ENCODE results near the gene HNRNPC. TPM values are rescaled to one million over a fixed set of nuclear protein-coding genes. Genes with fewer than 3 reads are reported as not detected.

HNRNPC gene
- total and polyA plus RNA-seq, 2 of the 8 experiments (the other 6 are each of a cell fraction or from before 2014, with no cell fraction given): 781 to 1,207 TPM

DNA sequence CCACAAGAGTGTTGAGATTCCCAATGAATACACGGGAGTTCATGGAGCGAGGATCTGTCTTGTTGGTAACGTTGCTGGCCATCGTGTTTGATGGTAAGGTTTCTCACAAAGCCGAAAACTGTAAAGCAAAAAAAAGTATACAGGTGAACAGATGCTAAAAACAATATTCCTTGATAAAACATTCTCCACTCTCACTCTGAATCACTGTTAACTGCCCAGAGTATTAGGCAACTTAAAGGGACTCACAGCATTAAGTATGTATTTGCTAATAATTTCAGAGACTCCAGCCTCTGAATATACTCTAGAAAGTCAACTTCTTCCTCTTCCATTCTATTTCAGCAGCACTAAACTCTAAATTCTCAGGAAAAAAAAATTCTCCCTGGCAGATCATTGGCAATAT is 35.1 kb downstream of the HNRNPC start:
- H3K4ac ChIP-seq (replicated peaks; ENCODE audit: insufficient read length, low read depth, low read length): no peak overlapping the region
- POLR2A ChIA-PET (ENCODE audit: partially characterized antibody): interaction anchor here (0.7 to 4.3 kb wide), 4 partner anchors 10 to 33 kb away, joined by 3 to 60 read pairs (median 6); no protein-coding TSS in a partner anchor
- TF ChIP-seq SRF (IDR thresholded peaks at IDR 0.05; ENCODE audit: low read depth, low read length) (no peak), RFX5 (IDR thresholded peaks at IDR 0.05; ENCODE audit: borderline replicate concordance, low read depth, low read length) (no peak), TEAD4 (IDR thresholded peaks at IDR 0.05; ENCODE audit: low read depth, low read length) (no peak)

More for the DNA sequence above, 35.1 kb downstream of the HNRNPC start:
- Histone ChIP-seq H3K18ac (ENCODE audit: extremely low read depth, low read length) (no peak overlapping the region), H2BK15ac (ENCODE audit: low read length) (no peak overlapping the region), H4K5ac (ENCODE audit: insufficient read length, low read depth, low read length) (no peak overlapping the region), H3K36me3 (ENCODE audit: control insufficient read depth in 2 of 4, insufficient read depth in 4 of 4, low read length in 3 of 4) (peaks cover 17 to 94% (median 48%) of the 10 kb centered on the region in 4 experiments), H2BK20ac (ENCODE audit: low read length) (no peak overlapping the region), H4K91ac (replicated peaks; ENCODE audit: insufficient read length, low read length) (no peak overlapping the region), H3K9me3 (ENCODE audit: insufficient read depth in 2 of 2, low read depth in 1 of 2, low read length in 1 of 2) (no peaks in the 10 kb centered on the region), H4K8ac (ENCODE audit: extremely low read depth, insufficient read depth, low read length) (no peak overlapping the region), H3K79me1 (ENCODE audit: low read depth, low read length) (no peaks in the 10 kb centered on the region; the same call in 1 of the 2 replicates), H3K4me3 (ENCODE audit: extremely low read depth in 1 of 4, insufficient read depth in 2 of 4, low read depth in 3 of 4, low read length in 4 of 4) (no peak overlapping the region), H2BK5ac (ENCODE audit: low read depth, low read length) (no peak overlapping the region), H3K79me2 (ENCODE audit: control insufficient read depth in 1 of 2, insufficient read depth in 2 of 2, low read length in 2 of 2) (peaks cover 12 to 100% of the 10 kb centered on the region in 2 experiments; a peak in 3 of 4 replicates), H2BK12ac (ENCODE audit: low read depth, low read length) (no peak overlapping the region), H3K4me1 (replicated peaks in 1 of 4; ENCODE audit: control insufficient read depth in 3 of 4, insufficient read depth in 4 of 4, low read length in 3 of 4) (no peaks in the 10 kb centered on the region), H3K23me2 (ENCODE audit: low read depth, low read length) (no peaks in the 10 kb centered on the region), H4K20me1 (replicated peaks in 1 of 2; ENCODE audit: control insufficient read depth in 1 of 2, insufficient read depth in 2 of 2, low read length in 2 of 2) (peaks cover 19 to 26% of the 10 kb centered on the region in 2 experiments), H2AFZ (ENCODE audit: low read length) (no peak overlapping the region), H3K23ac (ENCODE audit: insufficient read length) (no peak overlapping the region), H3K4me2 (ENCODE audit: insufficient read depth in 1 of 2, low read depth in 2 of 2, low read length in 2 of 2) (no peak overlapping the region), H2BK120ac (replicated peaks; ENCODE audit: low read depth, low read length) (no peak overlapping the region), H3K9ac (replicated peaks in 1 of 4; ENCODE audit: extremely low read depth in 1 of 4, low read depth in 3 of 4, low read length in 3 of 4) (no peak overlapping the region), H3K27me3 (replicated peaks in 1 of 4; ENCODE audit: control insufficient read depth in 3 of 4, extremely low read depth in 1 of 4, insufficient read depth in 3 of 4, low read length in 3 of 4) (no peaks in the 10 kb centered on the region), H3K56ac (replicated peaks; ENCODE audit: insufficient read length, low read depth, low read length) (no peak overlapping the region), H2AK5ac (ENCODE audit: low read depth, low read length) (no peak overlapping the region), H3K14ac (ENCODE audit: insufficient read length) (no peak overlapping the region), H3K27ac (ENCODE audit: low read depth, low read length) (no peak overlapping the region)
- DNase-seq (ENCODE audit: low read depth in 1 of 2, low spot score in 2 of 2): no peak
- 94% methylated on average over 5 of the region's 5 CpGs; no CpG with 5 or more reads in 1 of the 2 experiments for WGBS, 2 experiments (ENCODE audit: extremely low coverage in 1 of 2, insufficient coverage in 1 of 2, insufficient read length in 1 of 2, insufficient replicate concordance in 2 of 2, low coverage in 1 of 2, low lambda C conversion rate in 2 of 2, missing lambda C conversion rate in 1 of 2)
- FAIRE-seq: no peak
- CTCF ChIA-PET (ENCODE audit: partially characterized antibody): interaction anchor here (3.3 kb wide), 1 partner anchor 8 kb away, joined by 17 read pairs; no protein-coding TSS in a partner anchor

All from H1 (cell line).